Adrenal gland (tissue), 5 donors: Measurements from ENCODE around the gene SLC25A20.

ENCODE experiments used
- CTCF ChIP-seq, 6 experiments: fragments of 450-650 bp in 4 of 6; fragments of 200-600 bp in 2 of 6; sonication (generic) in 1 of 6; IDR thresholded peaks; 1 replicate in 5 of 6; 2 replicates in 1 of 6; pipeline versions ENCODE4 v1.5.1 to v1.8.0; 2016 to 2021; ENCODE audit warnings: antibody characterized with exemption in 6 of 6, mild to moderate bottlenecking in 2 of 6, moderate library complexity in 1 of 6
- POLR2A ChIP-seq, 2 donors: fragments of 450-650 bp; IDR thresholded peaks; one replicate each; pipeline ENCODE4 v1.6.1; 2017; ENCODE audit warnings: antibody characterized with exemption in 2 of 2, mild to moderate bottlenecking in 2 of 2, moderate library complexity in 1 of 2
- donor health status: DM: no; HTN: no; CAD: no.

DNA sequence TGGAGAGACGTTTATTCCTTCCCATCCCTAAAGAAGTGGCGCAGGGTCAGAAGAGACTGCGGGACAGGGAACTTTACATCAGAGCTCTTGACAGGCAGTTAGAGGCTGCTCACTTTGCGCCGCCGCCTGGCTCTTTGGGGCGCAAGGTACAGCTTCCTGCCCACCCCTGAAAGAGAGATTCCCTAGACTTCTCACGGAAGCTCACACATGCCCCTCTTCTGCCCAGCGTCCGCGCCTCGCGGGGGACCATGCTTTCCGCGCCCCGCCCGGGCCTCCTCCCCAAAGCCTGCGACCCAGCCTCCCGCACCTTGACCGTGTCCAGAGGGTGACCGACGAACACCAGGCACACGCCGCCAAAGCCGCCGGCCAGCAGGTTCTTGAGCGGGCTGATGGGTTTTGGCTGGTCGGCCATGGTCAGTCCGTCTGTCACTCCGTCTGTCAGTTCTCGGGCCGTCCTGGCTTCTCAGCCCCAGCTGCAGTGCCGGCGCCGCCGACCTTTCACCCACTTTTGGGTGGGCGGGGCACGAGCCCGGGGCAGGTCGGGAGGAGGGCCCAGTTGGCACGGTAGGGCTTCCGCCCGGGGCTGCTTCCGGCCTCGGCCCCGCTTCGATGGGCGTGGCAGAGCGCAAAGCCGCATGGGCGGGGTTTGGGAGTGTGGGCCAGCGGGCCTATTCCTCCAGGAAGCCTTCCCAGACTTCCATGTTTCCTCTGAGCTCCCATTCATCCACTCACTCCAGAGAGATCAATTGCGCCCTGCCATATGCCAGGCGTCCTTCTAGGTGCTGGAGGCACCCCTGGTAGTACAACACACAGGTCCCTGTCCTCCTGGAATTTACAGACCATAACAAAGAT, at the start of gene SLC25A20:
- TF ChIP-seq CTCF (IDR thresholded peaks at IDR 0.05) (peak in 2 of 6 experiments; percentile 8 to 16), POLR2A (IDR thresholded peaks at IDR 0.05) (peak in 1 of 2 donors; percentile 28)
